ENCODE results near the gene SERINC5.

The SERINC5 gene

GRCh38 chr5:80239680-80240367 is 16.0 kb downstream of the SERINC5 start:
- TF ChIP-seq, protein P1, sequence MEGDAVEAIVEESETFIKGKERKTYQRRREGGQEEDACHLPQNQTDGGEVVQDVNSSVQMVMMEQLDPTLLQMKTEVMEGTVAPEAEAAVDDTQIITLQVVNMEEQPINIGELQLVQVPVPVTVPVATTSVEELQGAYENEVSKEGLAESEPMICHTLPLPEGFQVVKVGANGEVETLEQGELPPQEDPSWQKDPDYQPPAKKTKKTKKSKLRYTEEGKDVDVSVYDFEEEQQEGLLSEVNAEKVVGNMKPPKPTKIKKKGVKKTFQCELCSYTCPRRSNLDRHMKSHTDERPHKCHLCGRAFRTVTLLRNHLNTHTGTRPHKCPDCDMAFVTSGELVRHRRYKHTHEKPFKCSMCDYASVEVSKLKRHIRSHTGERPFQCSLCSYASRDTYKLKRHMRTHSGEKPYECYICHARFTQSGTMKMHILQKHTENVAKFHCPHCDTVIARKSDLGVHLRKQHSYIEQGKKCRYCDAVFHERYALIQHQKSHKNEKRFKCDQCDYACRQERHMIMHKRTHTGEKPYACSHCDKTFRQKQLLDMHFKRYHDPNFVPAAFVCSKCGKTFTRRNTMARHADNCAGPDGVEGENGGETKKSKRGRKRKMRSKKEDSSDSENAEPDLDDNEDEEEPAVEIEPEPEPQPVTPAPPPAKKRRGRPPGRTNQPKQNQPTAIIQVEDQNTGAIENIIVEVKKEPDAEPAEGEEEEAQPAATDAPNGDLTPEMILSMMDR (IDR thresholded peaks at IDR 0.05; ENCODE audit: control insufficient read depth, insufficient read depth, low read depth, low read length, missing control alignments): no peak
- H3K4me3 ChIP-seq (ENCODE audit: control insufficient read depth, low read depth, low read length): no peak overlapping the region
- no peak for DNase-seq (ENCODE audit: low read depth)

DNA sequence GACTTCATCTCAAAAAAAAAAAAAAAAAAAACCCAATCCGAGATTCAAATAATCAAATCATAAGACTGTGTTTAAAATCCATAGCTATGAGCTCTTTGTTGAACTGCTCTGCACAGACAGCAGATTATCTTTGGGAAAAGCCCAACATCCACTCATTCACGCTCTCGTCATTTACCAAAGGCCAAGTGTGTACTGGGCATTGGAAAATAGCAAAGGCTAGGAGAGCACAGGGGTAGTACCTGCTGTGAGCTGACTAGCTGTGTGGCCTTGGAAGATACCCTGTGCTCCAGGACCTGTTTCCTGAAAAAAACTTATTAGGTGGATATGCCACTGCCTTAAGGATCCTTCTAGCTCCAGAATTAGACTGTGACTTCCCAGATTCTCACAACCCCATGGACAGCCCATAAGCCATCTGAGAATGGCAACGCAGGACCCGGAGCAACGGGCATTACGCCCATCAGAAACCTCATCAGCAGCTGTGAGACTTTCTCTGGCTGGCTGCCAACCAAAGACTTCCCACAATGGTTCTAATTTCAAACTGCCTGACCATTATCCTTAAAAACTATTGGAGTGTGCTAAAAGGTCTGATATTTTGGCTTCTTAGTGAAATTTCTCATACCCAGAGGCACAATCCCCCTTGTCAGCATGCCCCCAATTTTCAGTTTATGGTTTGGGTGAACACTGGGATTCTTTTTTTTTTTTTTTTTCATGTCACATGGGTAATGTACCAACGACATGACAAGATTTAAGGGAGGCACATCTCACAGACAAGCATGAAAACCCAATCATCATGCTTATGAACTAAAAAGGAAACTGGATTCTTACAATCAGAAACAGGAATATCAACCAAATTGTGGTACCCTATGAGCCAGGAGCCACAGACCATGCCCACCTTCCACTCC is 16.8 kb downstream of the SERINC5 start:
- TF ChIP-seq, protein P1 (IDR thresholded peaks at IDR 0.05; ENCODE audit: control insufficient read depth, insufficient read depth, low read depth, low read length, missing control alignments): no peak
- no peak for DNase-seq (ENCODE audit: low read depth)
- H3K4me3 ChIP-seq (ENCODE audit: control insufficient read depth, low read depth, low read length): no peak overlapping the region

DNA sequence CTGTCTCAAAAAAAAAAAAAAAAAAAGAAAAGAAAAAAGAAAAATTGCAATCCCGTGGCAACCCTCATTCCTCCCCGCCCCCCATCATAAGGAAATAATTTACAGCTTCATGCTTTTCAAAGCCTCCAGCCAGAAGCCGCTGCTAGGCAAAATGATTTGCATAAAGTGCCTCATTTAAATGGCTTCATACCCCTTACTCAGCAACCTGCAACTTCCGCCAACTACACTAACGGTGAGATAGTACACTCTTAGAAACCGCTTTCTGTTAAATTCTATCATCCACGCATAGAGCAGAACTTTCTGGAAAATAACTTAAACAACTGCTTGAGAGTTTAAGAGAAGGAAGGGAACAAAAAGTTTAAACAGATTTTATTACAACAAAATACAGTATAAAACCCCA is 17.8 kb downstream of the SERINC5 start:
- H3K4me3 ChIP-seq (ENCODE audit: control insufficient read depth, low read depth, low read length): no peak overlapping the region
- TF ChIP-seq, protein P1 (IDR thresholded peaks at IDR 0.05; ENCODE audit: control insufficient read depth, insufficient read depth, low read depth, low read length, missing control alignments): no peak

GRCh38 chr5:80237243-80237642 is 18.6 kb downstream of the SERINC5 start:
- H3K4me3 ChIP-seq (ENCODE audit: control insufficient read depth, low read depth, low read length): no peak overlapping the region
- DNase-seq (ENCODE audit: low read depth): no peak
- TF ChIP-seq, protein P1 (IDR thresholded peaks at IDR 0.05; ENCODE audit: control insufficient read depth, insufficient read depth, low read depth, low read length, missing control alignments): no peak

More for the DNA sequence above, 17.8 kb downstream of the SERINC5 start:
- no peak for DNase-seq (ENCODE audit: low read depth)

DNA sequence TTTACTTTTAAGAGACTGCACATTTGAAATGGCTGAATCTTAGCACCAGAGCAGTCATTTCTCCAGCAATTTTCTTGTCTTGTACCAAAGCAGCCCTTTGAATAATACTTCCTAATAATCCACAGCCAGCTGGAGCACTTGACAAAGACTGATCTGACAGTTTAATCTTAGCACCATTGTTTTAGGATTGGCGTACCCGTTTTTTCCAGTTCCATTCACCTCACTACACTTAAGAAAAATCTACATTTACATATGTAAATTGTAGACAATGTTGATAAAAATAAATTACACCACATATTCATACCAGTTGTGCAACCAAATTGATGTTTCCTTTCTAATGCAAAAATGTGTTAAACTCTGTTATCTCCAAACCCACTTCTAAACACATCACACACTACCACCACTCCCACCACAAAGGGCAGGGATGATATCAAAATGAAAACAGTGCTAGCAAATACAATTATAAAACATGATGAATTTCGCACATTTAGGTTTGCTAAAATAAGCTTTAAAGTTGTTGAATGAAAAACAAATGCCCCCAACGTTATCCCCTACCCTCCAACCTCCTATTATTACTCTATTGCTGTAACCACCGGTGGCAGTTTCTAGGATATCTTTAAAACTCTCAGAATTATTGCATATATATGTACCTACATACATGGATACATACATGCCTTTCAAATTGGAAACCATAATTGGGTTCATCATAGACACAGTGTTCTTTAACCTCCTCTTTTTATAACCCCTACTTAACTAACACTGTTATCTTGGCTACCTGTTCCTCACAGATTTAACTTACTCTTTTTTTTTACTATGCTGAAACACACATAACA is 21.5 kb downstream of the SERINC5 start:
- H3K4me3 ChIP-seq (ENCODE audit: control insufficient read depth, low read depth, low read length): no peak overlapping the region
- DNase-seq (ENCODE audit: low read depth): no peak
- TF ChIP-seq, protein P1 (IDR thresholded peaks at IDR 0.05; ENCODE audit: control insufficient read depth, insufficient read depth, low read depth, low read length, missing control alignments): no peak

DNA sequence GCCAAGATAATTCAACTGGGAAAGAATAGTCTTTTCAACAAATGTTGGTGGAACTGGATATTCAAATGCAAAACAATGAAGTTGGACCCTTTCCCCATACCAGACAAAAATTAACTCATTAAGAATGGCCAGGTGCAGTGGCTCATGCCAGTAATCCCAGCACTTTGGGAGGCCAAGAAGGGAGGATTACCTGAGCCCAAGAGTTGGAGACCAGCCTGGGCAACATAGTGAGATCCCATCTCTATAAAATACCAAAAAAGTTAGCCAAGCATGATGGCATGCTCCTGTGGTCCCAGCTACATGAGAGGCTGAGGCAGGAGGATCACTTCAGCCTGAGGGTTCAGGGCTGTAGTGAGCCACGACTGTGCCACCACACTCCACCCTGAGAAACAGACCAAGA is 24.2 kb downstream of the SERINC5 start:
- no peak for DNase-seq (ENCODE audit: low read depth)
- TF ChIP-seq, protein P1 (IDR thresholded peaks at IDR 0.05; ENCODE audit: control insufficient read depth, insufficient read depth, low read depth, low read length, missing control alignments): no peak
- H3K4me3 ChIP-seq (ENCODE audit: control insufficient read depth, low read depth, low read length): no peak overlapping the region
